ENCODE results near the gene FCSK.

GRCh38 chr16:70494777-70495176 is 40.4 kb downstream of the FCSK start:
- no peak for TF ChIP-seq CTCF (IDR thresholded peaks at IDR 0.05; ENCODE audit: insufficient read depth, low read length, poor library complexity, severe bottlenecking)
- TF ChIP-seq EZH2phosphoT487 (conservative IDR thresholded peaks at IDR 0.05; ENCODE audit: low read length), result no peak

All from SU-DHL-6 (cell line).